ENCODE measurements around the gene TK1. TPM values are rescaled to one million over a fixed set of nuclear protein-coding genes. Genes with fewer than 3 reads are reported as not detected.

The TK1 gene
- total RNA-seq, 1 donor: 23.9 TPM

DNA sequence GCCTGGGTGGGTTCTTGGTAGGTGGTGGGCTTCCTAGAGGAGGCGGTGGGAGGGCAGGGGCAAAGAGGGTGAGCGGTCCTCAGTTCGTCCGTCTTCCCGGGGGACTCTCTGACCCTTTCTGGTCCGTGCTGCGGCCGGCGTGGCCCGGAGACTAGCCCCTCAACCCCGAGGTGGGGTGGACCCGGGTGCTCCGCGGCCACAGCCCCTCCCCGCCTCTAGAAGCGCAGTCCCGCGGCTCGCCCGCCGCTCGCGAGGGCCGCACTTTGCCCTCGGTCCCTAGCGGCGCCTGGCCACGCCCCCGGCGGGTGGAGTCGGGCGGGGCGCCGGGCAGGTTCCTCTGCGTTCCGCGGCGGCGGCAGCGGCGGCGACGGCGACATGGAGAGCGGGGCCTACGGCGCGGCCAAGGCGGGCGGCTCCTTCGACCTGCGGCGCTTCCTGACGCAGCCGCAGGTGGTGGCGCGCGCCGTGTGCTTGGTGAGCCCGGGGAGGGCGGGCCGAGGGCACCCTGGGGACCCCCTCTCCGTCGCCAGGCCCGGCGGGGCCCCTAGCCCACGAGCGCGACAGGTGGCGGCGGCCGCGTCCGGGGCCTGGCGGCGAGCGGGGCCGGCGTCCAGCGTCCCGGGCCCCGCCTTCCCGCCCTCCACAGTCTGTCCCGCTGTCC, 18.5 kb downstream of the TK1 start, which contains the start of gene SYNGR2:
Gene SYNGR2, plus strand, starts transcription at position 340 of the 661 bp plus-strand sequence. Its CDS starts 36 bp downstream, at position 376.
- peak; percentile 96 for DNase-seq (ENCODE audit: insufficient read length, low spot score, missing footprints)
- H3K27me3 ChIP-seq (ENCODE audit: insufficient read depth, low read length): no peaks in the 10 kb centered on the region
- H2AFZ ChIP-seq (ENCODE audit: low read length): peak within 1 kb of the TSS; percentile 82
- TF ChIP-seq, protein P1, sequence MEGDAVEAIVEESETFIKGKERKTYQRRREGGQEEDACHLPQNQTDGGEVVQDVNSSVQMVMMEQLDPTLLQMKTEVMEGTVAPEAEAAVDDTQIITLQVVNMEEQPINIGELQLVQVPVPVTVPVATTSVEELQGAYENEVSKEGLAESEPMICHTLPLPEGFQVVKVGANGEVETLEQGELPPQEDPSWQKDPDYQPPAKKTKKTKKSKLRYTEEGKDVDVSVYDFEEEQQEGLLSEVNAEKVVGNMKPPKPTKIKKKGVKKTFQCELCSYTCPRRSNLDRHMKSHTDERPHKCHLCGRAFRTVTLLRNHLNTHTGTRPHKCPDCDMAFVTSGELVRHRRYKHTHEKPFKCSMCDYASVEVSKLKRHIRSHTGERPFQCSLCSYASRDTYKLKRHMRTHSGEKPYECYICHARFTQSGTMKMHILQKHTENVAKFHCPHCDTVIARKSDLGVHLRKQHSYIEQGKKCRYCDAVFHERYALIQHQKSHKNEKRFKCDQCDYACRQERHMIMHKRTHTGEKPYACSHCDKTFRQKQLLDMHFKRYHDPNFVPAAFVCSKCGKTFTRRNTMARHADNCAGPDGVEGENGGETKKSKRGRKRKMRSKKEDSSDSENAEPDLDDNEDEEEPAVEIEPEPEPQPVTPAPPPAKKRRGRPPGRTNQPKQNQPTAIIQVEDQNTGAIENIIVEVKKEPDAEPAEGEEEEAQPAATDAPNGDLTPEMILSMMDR (IDR thresholded peaks at IDR 0.05; ENCODE audit: extremely low read depth, low read depth, low read length): no peak
- no peaks in the 10 kb centered on the region for H3K36me3 ChIP-seq (ENCODE audit: insufficient read depth, low read length)
- no peaks in the 10 kb centered on the region for H3K9me3 ChIP-seq (ENCODE audit: low read depth, low read length)
- peak within 1 kb of the TSS; percentile 72 for H3K4me3 ChIP-seq (ENCODE audit: insufficient read depth, low read length)
- H4K20me1 ChIP-seq (ENCODE audit: insufficient read depth, low read length): peaks cover 6% of the 10 kb centered on the region
- H3K4me1 ChIP-seq (ENCODE audit: insufficient read depth, low read length): peaks cover 4% of the 10 kb centered on the region
- H3K79me2 ChIP-seq (ENCODE audit: insufficient read depth, low read length): no peaks in the 10 kb centered on the region
- no peak within 1 kb of the TSS for H3K27ac ChIP-seq (ENCODE audit: low read depth, low read length)
- H3K4me2 ChIP-seq (ENCODE audit: insufficient read depth, low read length): peak within 1 kb of the TSS; percentile 79

GRCh38 chr17:78166416-78166815, 20.4 kb downstream of the TK1 start:
- Histone ChIP-seq H2AFZ (ENCODE audit: low read length) (no peak overlapping the region), H3K4me2 (ENCODE audit: insufficient read depth, low read length) (no peak overlapping the region), H3K36me3 (ENCODE audit: insufficient read depth, low read length) (no peaks in the 10 kb centered on the region), H3K27me3 (ENCODE audit: insufficient read depth, low read length) (no peaks in the 10 kb centered on the region), H3K27ac (ENCODE audit: low read depth, low read length) (no peak overlapping the region), H3K9me3 (ENCODE audit: low read depth, low read length) (no peaks in the 10 kb centered on the region), H3K4me3 (ENCODE audit: insufficient read depth, low read length) (no peak overlapping the region), H3K79me2 (ENCODE audit: insufficient read depth, low read length) (no peaks in the 10 kb centered on the region), H4K20me1 (ENCODE audit: insufficient read depth, low read length) (peaks cover 6% of the 10 kb centered on the region), H3K4me1 (ENCODE audit: insufficient read depth, low read length) (peaks cover 4% of the 10 kb centered on the region)
- DNase-seq (ENCODE audit: insufficient read length, low spot score, missing footprints): peak; percentile 58
- TF ChIP-seq, protein P1 (IDR thresholded peaks at IDR 0.05; ENCODE audit: extremely low read depth, low read depth, low read length): no peak

DNA sequence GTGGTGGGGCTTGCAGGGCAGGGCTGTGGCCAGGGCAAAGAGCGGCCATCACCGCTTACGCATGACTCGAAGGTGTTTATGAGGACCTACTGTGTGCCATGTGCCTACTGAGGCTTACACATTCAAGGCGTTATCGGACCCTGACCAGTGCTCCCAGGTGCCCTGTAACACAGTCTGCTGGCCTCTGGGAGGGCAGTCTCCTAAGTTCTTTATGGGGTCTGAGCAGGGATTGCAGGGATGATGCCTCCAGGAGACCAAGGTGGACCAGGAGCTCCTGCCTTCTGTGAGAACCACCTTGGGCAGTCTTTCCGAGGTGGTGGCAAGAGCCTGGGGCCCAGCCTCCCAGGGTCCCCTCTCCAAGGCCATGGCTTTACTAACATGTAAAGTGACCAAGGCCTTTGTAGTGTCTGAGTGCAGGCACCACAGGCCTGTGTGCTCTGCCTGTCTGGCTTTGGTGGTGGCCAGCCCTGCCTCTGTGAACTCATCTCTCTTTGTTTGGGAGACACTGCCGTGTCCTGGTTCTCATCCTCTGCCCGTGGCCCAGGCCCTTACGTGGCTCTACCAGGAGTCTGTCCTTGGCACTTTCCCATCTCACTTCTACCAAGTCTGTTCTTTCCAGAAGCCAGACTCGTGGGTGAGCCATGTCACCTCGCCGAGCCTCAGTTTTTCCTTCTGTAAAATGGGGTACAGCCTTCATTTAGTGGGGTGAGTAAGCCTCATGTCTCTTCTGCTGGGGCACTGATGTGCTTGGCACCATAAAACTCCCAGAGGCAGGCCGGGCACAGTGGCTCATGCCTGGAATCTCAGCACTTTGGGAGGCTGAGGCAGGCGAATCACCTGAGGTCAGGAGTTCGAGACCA, 21.9 kb downstream of the TK1 start:
- no peak overlapping the region for H3K4me3 ChIP-seq (ENCODE audit: insufficient read depth, low read length)
- H3K4me2 ChIP-seq (ENCODE audit: insufficient read depth, low read length): no peak overlapping the region
- H3K79me2 ChIP-seq (ENCODE audit: insufficient read depth, low read length): no peaks in the 10 kb centered on the region
- H3K36me3 ChIP-seq (ENCODE audit: insufficient read depth, low read length): no peaks in the 10 kb centered on the region
- TF ChIP-seq, protein P1 (IDR thresholded peaks at IDR 0.05; ENCODE audit: extremely low read depth, low read depth, low read length): no peak
- H3K27me3 ChIP-seq (ENCODE audit: insufficient read depth, low read length): no peaks in the 10 kb centered on the region
- no peak overlapping the region for H3K27ac ChIP-seq (ENCODE audit: low read depth, low read length)
- H3K9me3 ChIP-seq (ENCODE audit: low read depth, low read length): no peaks in the 10 kb centered on the region
- H2AFZ ChIP-seq (ENCODE audit: low read length): no peak overlapping the region
- peak; percentile 73 for DNase-seq (ENCODE audit: insufficient read length, low spot score, missing footprints)
- peaks cover 4% of the 10 kb centered on the region for H3K4me1 ChIP-seq (ENCODE audit: insufficient read depth, low read length)
- H4K20me1 ChIP-seq (ENCODE audit: insufficient read depth, low read length): peaks cover 6% of the 10 kb centered on the region
